GM10266 (cell line): ENCODE results near the gene NF2.

Experiments used
- DNase-seq: peaks from one replicate; pipeline ENCODE4 v3.0.0; 2012; ENCODE audit errors: extremely low spot score
- CTCF ChIP-seq: IDR thresholded peaks from 2 replicates; pipeline ENCODE4 v1.5.1; 2012; ENCODE audit warnings: mild to moderate bottlenecking, low read depth; ENCODE audit not compliant: control insufficient read depth, insufficient read depth; ENCODE audit errors: missing control alignments

NF2 gene

GRCh38 chr22:29632672-29633071 is 29.2 kb downstream of the NF2 start:
- no peak for DNase-seq
- TF ChIP-seq CTCF: no peak

GRCh38 chr22:29633514-29634312 is 30.3 kb downstream of the NF2 start:
- no peak for TF ChIP-seq CTCF
- DNase-seq: no peak

- no peak for DNase-seq
- no peak for TF ChIP-seq CTCF
Observed at GRCh38 chr22:29634847-29635246, 31.4 kb downstream of the NF2 start.

DNA sequence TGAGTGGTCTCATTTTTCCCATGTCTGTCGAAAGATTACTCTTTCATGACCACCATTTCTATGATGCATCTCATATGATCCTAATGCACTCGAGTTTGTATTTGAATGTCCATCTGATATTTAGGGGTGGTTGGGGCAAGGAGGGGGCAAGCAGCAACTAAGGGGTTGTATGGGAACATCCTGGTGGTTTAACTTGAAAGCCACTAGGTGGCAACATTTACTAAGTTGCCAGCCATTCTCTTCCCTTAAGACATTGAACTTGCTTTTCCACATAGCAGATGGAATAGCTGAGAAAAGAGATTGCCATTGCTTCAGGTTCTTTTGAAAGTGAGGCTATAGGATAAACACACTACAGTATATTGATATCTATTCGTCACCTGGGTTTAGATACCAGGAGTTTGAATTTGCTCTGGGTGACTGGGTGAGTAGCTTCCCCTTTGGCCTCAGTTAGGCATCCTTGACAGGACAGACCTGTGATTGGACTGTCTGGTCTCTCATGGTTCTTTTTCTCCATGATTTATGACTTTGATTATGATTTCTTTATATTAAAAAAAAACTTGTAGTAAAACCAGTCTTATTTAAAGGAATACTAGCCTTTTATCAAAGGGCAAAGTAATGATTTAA is 32.4 kb downstream of the NF2 start:
- peak; percentile 62 for TF ChIP-seq CTCF
- DNase-seq: peak; percentile 47

DNA sequence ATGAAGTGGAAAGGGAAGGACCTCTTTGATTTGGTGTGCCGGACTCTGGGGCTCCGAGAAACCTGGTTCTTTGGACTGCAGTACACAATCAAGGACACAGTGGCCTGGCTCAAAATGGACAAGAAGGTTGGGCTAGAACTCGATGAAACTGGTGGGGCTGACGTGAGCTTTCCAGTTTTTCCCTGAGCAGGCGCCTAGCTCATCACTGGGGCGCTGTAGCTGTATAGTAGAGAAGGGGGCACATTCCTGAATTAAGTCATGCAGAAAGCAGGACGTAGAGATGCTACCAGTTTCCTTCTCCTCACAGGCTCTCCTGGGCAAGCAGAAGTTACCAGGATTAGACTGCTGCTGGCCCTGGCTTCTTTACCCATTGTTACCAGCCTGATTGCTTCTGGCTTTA is 33.3 kb downstream of the NF2 start:
- no peak for DNase-seq
- TF ChIP-seq CTCF: no peak

DNA sequence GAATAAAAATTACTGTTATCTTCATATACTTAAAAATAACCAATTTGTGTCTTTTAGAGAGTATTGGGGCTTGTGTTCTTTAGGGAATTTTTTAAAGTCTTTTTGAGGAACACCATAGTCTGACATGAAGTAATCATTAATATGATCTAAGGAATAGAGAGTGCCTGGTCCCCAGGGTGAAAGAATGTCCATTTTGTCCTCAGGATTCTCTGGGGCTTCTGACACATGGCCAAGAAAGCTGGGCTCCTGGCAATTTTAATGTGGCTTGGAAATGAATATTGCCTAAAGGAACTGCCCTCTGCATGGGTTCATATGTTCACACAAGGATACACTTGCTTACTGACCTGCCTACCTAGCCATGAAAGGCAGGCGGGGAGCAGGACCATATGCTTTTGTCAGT is 33.7 kb downstream of the NF2 start:
- TF ChIP-seq CTCF: no peak
- no peak for DNase-seq

DNA sequence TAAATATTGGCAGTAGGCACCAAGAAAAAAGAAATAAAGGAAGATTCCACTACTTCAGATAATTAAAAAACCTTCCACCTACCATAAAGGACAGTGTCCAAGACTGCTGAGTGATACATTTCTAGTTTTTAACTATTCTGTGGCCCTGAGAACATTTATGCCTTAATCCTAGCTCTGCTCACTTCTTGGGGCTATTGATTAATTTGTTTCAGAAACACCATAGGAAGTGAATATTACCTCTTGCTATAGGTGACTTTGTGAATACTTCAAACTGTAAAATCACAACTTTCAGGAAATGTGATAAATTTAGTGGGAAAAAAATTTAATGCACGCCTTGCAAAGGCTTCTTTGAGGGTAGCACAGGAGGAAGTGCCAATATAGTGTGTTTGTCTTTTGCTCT is 35.2 kb downstream of the NF2 start:
- no peak for TF ChIP-seq CTCF
- no peak for DNase-seq
